Measurements from ENCODE around the gene DISP1.

Gene DISP1, protein sequence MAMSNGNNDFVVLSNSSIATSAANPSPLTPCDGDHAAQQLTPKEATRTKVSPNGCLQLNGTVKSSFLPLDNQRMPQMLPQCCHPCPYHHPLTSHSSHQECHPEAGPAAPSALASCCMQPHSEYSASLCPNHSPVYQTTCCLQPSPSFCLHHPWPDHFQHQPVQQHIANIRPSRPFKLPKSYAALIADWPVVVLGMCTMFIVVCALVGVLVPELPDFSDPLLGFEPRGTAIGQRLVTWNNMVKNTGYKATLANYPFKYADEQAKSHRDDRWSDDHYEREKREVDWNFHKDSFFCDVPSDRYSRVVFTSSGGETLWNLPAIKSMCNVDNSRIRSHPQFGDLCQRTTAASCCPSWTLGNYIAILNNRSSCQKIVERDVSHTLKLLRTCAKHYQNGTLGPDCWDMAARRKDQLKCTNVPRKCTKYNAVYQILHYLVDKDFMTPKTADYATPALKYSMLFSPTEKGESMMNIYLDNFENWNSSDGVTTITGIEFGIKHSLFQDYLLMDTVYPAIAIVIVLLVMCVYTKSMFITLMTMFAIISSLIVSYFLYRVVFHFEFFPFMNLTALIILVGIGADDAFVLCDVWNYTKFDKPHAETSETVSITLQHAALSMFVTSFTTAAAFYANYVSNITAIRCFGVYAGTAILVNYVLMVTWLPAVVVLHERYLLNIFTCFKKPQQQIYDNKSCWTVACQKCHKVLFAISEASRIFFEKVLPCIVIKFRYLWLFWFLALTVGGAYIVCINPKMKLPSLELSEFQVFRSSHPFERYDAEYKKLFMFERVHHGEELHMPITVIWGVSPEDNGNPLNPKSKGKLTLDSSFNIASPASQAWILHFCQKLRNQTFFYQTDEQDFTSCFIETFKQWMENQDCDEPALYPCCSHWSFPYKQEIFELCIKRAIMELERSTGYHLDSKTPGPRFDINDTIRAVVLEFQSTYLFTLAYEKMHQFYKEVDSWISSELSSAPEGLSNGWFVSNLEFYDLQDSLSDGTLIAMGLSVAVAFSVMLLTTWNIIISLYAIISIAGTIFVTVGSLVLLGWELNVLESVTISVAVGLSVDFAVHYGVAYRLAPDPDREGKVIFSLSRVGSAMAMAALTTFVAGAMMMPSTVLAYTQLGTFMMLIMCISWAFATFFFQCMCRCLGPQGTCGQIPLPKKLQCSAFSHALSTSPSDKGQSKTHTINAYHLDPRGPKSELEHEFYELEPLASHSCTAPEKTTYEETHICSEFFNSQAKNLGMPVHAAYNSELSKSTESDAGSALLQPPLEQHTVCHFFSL (N-terminal part only)

GRCh38 chr1:222814536-222815439, at the start of gene DISP1:
Gene DISP1 (plus strand): TSS chr1:222815039. CDS start chr1:222942824, 127,785 bp downstream.
- TF ChIP-seq ZNF274 (IDR thresholded peaks at IDR 0.05; ENCODE audit: low read depth, low read length) = no peak
- peak within 1 kb of the TSS; percentile 95 for H3K4me3 ChIP-seq (ENCODE audit: low read length)

DNA sequence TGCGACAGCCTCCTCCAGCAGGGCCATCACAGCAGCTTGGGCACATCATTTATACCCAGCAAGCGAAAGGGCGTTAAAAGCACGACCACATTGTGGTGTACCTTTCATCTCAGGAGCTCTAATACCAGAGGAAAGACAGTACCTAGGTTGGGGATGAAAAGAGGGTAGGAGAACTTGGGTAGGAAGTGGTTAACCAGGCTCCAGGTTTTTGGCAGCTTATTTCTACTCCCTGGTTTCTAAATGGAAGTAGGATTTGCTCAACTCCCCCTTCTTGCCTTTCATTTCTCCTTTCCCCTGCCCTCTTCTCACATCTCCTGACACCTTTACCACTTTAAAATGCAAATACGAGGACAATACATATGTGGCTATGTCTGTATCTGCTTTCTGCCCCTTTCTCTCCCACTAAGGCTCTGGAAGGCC, 47.7 kb upstream of the DISP1 start:
- no peak overlapping the region for H3K4me3 ChIP-seq (ENCODE audit: low read length)
- no peak for TF ChIP-seq ZNF274 (IDR thresholded peaks at IDR 0.05; ENCODE audit: low read depth, low read length)

DNA sequence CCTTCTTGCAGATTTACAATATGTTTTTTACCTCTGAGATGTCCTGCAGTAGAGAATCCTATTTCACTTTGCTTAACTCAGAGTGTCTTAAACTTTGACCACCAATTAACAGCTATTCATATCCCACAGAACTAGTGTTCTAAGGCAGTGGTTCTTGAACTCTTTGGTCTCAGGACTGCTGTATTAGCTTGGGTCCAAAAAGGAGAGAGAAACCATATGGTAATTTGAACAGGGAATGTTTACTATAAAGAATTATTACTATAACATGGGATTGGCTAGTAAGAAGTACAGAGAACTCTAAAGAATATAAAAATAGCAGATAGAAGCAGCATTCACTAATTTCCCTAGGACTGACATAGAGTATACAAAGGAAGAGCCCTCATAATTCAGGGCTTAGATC, 46.2 kb upstream of the DISP1 start:
- no peak for TF ChIP-seq ZNF274 (IDR thresholded peaks at IDR 0.05; ENCODE audit: low read depth, low read length)
- no peak overlapping the region for H3K4me3 ChIP-seq (ENCODE audit: low read length)

GRCh38 chr1:222769181-222769580, 45.7 kb upstream of the DISP1 start:
- no peak overlapping the region for H3K4me3 ChIP-seq (ENCODE audit: low read length)
- TF ChIP-seq ZNF274 (IDR thresholded peaks at IDR 0.05; ENCODE audit: low read depth, low read length) = no peak

GRCh38 chr1:222769971-222770620, 44.7 kb upstream of the DISP1 start:
- TF ChIP-seq ZNF274 (IDR thresholded peaks at IDR 0.05; ENCODE audit: low read depth, low read length) = no peak

GRCh38 chr1:222772996-222773379, 41.9 kb upstream of the DISP1 start:
- TF ChIP-seq ZNF274 (IDR thresholded peaks at IDR 0.05; ENCODE audit: low read depth, low read length) = no peak
- H3K4me3 ChIP-seq (ENCODE audit: low read length) = no peak overlapping the region

More at GRCh38 chr1:222769971-222770620, 44.7 kb upstream of the DISP1 start:
- H3K4me3 ChIP-seq (ENCODE audit: low read length) = no peak overlapping the region

- TF ChIP-seq ZNF274 (IDR thresholded peaks at IDR 0.05; ENCODE audit: low read depth, low read length) = no peak
- no peak overlapping the region for H3K4me3 ChIP-seq (ENCODE audit: low read length)
These were observed 37.4 kb upstream of the DISP1 start for GRCh38 chr1:222777463-222777862.

DNA sequence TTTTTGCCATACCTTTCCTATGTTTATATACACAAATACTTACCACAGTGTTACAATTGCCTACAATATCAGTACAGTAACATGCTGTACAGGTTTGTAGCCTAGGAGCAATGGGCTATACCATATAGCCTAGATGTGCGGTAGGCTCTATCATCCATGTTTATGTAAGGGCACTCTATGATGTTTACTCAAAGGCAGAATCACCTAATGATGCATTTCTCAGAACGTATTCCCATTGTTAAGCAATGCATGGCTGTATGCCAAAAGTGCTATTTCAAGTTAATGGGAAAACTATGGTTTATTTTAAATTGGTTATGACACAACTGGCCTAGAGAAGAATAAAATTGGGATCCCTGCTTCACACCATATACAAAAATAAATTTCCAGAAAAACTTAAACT, 36.9 kb upstream of the DISP1 start:
- no peak for TF ChIP-seq ZNF274 (IDR thresholded peaks at IDR 0.05; ENCODE audit: low read depth, low read length)
- no peak overlapping the region for H3K4me3 ChIP-seq (ENCODE audit: low read length)

DNA sequence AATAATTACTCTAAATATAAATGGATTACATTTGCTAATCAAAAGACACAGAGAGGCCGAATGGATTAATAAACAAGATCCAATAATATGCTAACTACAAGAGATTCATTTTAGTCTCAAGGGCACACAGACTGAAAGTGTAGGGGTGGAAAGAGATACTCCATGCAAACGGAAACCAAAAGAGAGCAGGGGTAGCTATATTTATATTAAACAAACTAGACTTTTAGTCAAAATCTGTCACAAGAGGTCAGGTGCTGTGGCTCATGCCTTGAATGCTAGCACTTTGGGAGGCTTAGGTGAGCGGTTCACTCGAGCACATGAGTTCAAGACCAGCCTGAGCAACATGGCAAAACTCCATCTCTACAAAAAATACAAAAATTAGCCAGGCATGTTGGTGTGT, 33.6 kb upstream of the DISP1 start:
- no peak overlapping the region for H3K4me3 ChIP-seq (ENCODE audit: low read length)

DNA sequence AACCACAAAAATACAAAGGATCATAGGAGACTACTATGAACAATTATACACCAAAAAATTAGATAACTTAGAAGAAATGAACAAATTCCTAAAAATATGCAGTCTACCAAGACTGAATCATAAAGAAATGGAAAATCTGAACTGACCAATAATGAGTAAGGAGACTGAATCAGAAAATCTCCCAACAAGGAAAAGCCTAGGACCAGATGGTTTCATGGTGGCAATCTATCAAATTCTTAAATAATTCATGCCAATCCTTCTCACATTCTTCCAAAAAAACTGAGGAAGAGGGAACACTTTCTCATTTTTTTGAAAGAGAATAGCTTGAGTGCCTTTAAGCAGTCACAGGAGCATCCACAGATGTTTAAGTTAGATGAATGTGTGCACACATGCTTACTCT, 31.8 kb upstream of the DISP1 start:
- TF ChIP-seq ZNF274 (IDR thresholded peaks at IDR 0.05; ENCODE audit: low read depth, low read length) = no peak

More for the DNA sequence above, 33.6 kb upstream of the DISP1 start:
- no peak for TF ChIP-seq ZNF274 (IDR thresholded peaks at IDR 0.05; ENCODE audit: low read depth, low read length)

GRCh38 chr1:222784371-222784770, 30.5 kb upstream of the DISP1 start:
- no peak for TF ChIP-seq ZNF274 (IDR thresholded peaks at IDR 0.05; ENCODE audit: low read depth, low read length)
- no peak overlapping the region for H3K4me3 ChIP-seq (ENCODE audit: low read length)

More for the DNA sequence above, 31.8 kb upstream of the DISP1 start:
- H3K4me3 ChIP-seq (ENCODE audit: low read length) = no peak overlapping the region

GRCh38 chr1:222784916-222785315, 29.9 kb upstream of the DISP1 start:
- no peak overlapping the region for H3K4me3 ChIP-seq (ENCODE audit: low read length)
- TF ChIP-seq ZNF274 (IDR thresholded peaks at IDR 0.05; ENCODE audit: low read depth, low read length) = no peak

GRCh38 chr1:222785529-222785928, 29.3 kb upstream of the DISP1 start:
- TF ChIP-seq ZNF274 (IDR thresholded peaks at IDR 0.05; ENCODE audit: low read depth, low read length) = no peak
- H3K4me3 ChIP-seq (ENCODE audit: low read length) = no peak overlapping the region
